ENCODE measurements around the gene GTPBP10. TPM values are rescaled to one million over a fixed set of nuclear protein-coding genes. Genes with fewer than 3 reads are reported as not detected.

The GTPBP10 gene
- total and polyA plus RNA-seq, 7 donors: 9.7 to 16.8 (median 11.6) TPM

- Histone ChIP-seq H3K4me1 (no peaks in the 10 kb centered on the region), H3K27me3 (no peaks in the 10 kb centered on the region), H3K9me3 (no peaks in the 10 kb centered on the region), H3K27ac (no peak overlapping the region), H3K4me3 (no peak overlapping the region), H3K36me3 (no peaks in the 10 kb centered on the region)
- TF ChIP-seq EP300 (IDR thresholded peaks at IDR 0.05) (no peak), POLR2AphosphoS5 (IDR thresholded peaks at IDR 0.05) (no peak), POLR2A (IDR thresholded peaks at IDR 0.05) (no peak)
- TF ChIP-seq, protein P1, sequence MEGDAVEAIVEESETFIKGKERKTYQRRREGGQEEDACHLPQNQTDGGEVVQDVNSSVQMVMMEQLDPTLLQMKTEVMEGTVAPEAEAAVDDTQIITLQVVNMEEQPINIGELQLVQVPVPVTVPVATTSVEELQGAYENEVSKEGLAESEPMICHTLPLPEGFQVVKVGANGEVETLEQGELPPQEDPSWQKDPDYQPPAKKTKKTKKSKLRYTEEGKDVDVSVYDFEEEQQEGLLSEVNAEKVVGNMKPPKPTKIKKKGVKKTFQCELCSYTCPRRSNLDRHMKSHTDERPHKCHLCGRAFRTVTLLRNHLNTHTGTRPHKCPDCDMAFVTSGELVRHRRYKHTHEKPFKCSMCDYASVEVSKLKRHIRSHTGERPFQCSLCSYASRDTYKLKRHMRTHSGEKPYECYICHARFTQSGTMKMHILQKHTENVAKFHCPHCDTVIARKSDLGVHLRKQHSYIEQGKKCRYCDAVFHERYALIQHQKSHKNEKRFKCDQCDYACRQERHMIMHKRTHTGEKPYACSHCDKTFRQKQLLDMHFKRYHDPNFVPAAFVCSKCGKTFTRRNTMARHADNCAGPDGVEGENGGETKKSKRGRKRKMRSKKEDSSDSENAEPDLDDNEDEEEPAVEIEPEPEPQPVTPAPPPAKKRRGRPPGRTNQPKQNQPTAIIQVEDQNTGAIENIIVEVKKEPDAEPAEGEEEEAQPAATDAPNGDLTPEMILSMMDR (IDR thresholded peaks at IDR 0.05): no peak
- no peak for DNase-seq
- intact Hi-C loops (cut with DNase I): no loop called here
Observed at GRCh38 chr7:90337106-90337505, 9.4 kb upstream of the GTPBP10 start.

DNA sequence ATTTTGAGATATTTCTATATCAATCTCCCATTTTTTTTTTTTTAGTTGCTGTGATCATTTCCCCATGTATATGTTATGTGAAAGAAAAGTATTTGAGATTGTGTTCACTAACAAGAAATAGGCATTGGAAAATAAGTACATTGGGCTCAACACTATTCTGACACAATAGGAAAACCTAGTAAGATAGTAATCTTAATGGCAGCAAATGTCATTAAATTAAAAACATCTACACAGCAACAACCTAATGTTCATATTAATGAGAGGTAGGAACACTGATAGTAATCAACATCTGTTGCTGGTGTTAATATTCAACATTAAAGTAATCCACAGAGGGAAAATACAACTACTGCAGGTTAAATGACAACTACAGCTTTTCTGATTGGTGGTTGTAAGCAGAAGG is 1.5 kb upstream of the GTPBP10 start:
- intact Hi-C loops (cut with DNase I): loop anchor here (5.0 to 10.0 kb wide), 2 partner anchors 133 to 920 kb away; partner anchors contain the start of genes FZD1 and STEAP2
- TF ChIP-seq POLR2AphosphoS5 (IDR thresholded peaks at IDR 0.05) (no peak), POLR2A (IDR thresholded peaks at IDR 0.05) (no peak), EP300 (IDR thresholded peaks at IDR 0.05) (no peak)
- TF ChIP-seq, protein P1 (IDR thresholded peaks at IDR 0.05): no peak
- Histone ChIP-seq H3K27ac (peak overlapping the region in 2 of 4 donors; percentile 80 to 83), H3K9me3 (no peaks in the 10 kb centered on the region), H3K27me3 (no peaks in the 10 kb centered on the region), H3K4me3 (no peak overlapping the region), H3K36me3 (no peaks in the 10 kb centered on the region), H3K4me1 (peaks cover 0 to 17% (median 11%) of the 10 kb centered on the region in 4 donors)
- no peak for DNase-seq

DNA sequence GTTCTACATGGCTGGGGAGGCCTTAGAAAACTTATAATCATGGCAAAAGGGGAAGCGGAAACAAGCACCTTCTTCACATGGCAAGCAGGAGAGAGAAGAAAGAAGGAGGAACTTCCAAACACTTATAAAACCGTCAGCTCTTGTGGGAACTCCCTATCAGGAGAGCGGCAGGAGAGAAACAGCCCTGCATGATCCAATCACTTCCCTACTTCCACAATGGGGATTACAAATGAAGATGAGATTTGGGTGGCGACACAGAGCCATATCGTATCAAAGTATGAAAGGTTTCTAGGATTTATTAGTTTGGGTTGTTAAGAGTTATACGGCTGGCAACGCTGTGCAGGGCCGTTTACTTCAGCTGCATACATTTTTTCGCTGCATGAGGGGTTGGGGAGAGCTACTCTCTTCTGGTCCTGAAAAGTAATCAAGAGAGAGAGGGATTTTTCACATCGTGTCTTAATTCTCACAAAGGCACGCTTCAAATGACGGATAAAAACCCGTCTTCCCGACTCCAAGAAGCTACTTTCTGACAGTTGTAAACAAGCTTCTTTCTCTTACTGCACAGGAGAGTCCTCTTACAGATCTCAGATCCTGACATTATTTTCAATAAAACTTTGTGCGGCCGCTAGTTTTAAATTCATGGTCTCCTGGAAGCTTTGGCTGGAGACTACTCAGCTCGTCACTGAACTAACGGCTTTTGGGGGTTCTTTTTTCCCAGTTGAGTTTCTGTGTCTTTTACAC is 751 bp upstream of the GTPBP10 start:
- Histone ChIP-seq H3K4me3 (peak overlapping the region; percentile 64 to 86 (median 68)), H3K36me3 (no peaks in the 10 kb centered on the region), H3K27ac (peak overlapping the region; percentile 80 to 87 (median 84)), H3K27me3 (no peaks in the 10 kb centered on the region), H3K4me1 (peaks cover 0 to 17% (median 11%) of the 10 kb centered on the region in 4 donors), H3K9me3 (no peaks in the 10 kb centered on the region)
- WGBS, 2 donors: 6 to 14% methylated on average over 18 of the region's 18 CpGs
- intact Hi-C loops (cut with DNase I): loop anchor here (2.0 to 10.0 kb wide), 3 partner anchors 57 to 919 kb away; partner anchors contain the start of genes CLDN12, FZD1 and STEAP2
- no peak for DNase-seq
- TF ChIP-seq POLR2A (IDR thresholded peaks at IDR 0.05): no peak
- TF ChIP-seq POLR2AphosphoS5 (IDR thresholded peaks at IDR 0.05): no peak
- TF ChIP-seq, protein P1 (IDR thresholded peaks at IDR 0.05): no peak
- no peak for TF ChIP-seq EP300 (IDR thresholded peaks at IDR 0.05)

DNA sequence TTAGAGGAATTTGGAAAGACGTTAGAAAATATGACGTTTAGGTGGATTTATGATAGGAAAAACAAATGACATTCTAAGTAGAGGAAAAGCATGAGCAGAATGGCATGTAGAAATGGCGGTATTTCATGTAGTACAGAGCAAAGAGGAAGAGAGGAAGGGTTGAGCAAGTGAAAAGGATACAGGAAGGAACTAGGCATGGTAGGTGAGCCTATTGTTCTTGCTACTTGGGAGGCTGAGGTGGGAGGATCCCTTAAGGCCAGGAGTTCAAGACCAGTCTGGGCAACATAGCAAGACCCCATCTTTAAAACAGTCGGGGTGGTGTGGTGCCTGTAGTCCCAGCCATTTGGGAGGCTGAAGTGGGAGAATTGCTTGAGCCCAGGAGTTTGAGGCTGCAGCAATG is 1.2 kb downstream of the GTPBP10 start:
- Histone ChIP-seq H3K4me3 (no peak overlapping the region), H3K36me3 (no peaks in the 10 kb centered on the region), H3K4me1 (peaks cover 0 to 17% (median 11%) of the 10 kb centered on the region in 4 donors), H3K27ac (no peak overlapping the region), H3K27me3 (no peaks in the 10 kb centered on the region), H3K9me3 (no peaks in the 10 kb centered on the region)
- DNase-seq: no peak
- WGBS, 2 donors: 55 to 65% methylated on average over 4 of the region's 4 CpGs
- intact Hi-C loops (cut with DNase I): loop anchor here (2.0 to 10.0 kb wide), 3 partner anchors 55 to 917 kb away; partner anchors contain the start of genes CLDN12, FZD1 and STEAP2
- TF ChIP-seq, protein P1 (IDR thresholded peaks at IDR 0.05): no peak
- TF ChIP-seq POLR2A (IDR thresholded peaks at IDR 0.05): no peak
- no peak for TF ChIP-seq POLR2AphosphoS5 (IDR thresholded peaks at IDR 0.05)
- no peak for TF ChIP-seq EP300 (IDR thresholded peaks at IDR 0.05)

Measured in sigmoid colon (tissue), 7 donors.